Ishikawa (cell line): ENCODE data around the gene SLC12A7.

Experiments used
- EP300 ChIP-seq: IDR thresholded peaks from 2 replicates; pipeline ENCODE4 v1.6.1; 2012; ENCODE audit warnings: borderline replicate concordance
- FOXM1 ChIP-seq: IDR thresholded peaks from 2 replicates; pipeline ENCODE4 v1.6.1; 2012; ENCODE audit warnings: low read depth, borderline replicate concordance
- RAD21 ChIP-seq: IDR thresholded peaks from 2 replicates; pipeline ENCODE4 v1.6.1; 2012; ENCODE audit warnings: low read depth
- TAF1 ChIP-seq: IDR thresholded peaks from 2 replicates; pipeline ENCODE4 v1.6.1; 2012; ENCODE audit warnings: low read depth, mild to moderate bottlenecking
- TCF12 ChIP-seq: IDR thresholded peaks from 2 replicates; pipeline ENCODE4 v1.6.1; 2012; ENCODE audit warnings: low read depth
- TEAD4 ChIP-seq: IDR thresholded peaks from 2 replicates; pipeline ENCODE4 v1.6.1; 2012
- YY1 ChIP-seq: IDR thresholded peaks from 2 replicates; pipeline ENCODE4 v1.6.1; 2012; ENCODE audit warnings: low read depth
- ZBTB7A ChIP-seq: IDR thresholded peaks from 2 replicates; pipeline ENCODE4 v1.6.1; 2012; ENCODE audit warnings: low read depth
- TF ChIP-seq, protein P1 (sequence below): IDR thresholded peaks from 2 replicates; pipeline ENCODE4 v1.6.1; 2012
- TF ChIP-seq, protein P2 (sequence below): IDR thresholded peaks from 2 replicates; pipeline ENCODE4 v1.6.1; 2012; ENCODE audit warnings: low read depth, mild to moderate bottlenecking

DNA sequence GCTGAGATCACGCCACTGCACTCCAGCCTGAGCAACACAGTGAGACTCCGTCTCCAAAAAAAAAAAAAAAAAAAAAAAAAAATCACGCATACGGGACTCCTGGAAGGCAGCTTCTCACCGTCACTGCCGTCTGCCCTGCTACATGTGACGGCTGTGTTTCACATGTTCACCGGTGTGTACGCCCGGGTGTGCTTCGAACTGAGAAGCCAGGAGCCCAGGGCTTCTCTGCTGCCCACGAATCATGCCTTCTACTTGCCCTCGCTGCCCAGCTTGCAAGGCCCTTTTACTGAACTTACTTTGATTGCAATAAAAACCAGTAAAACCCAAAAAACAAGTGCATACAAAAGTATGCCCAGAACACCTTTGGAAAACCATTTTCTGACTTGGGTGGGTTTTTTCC is 109.0 kb downstream of the SLC12A7 start:
- TF ChIP-seq TEAD4 = no peak
- TF ChIP-seq, protein P1, sequence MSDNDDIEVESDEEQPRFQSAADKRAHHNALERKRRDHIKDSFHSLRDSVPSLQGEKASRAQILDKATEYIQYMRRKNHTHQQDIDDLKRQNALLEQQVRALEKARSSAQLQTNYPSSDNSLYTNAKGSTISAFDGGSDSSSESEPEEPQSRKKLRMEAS = no peak
- no peak for TF ChIP-seq EP300
- no peak for TF ChIP-seq TCF12
- TF ChIP-seq FOXM1 = no peak
- TF ChIP-seq RAD21 = no peak
- no peak for TF ChIP-seq TAF1
- no peak for TF ChIP-seq YY1
- TF ChIP-seq, protein P2, sequence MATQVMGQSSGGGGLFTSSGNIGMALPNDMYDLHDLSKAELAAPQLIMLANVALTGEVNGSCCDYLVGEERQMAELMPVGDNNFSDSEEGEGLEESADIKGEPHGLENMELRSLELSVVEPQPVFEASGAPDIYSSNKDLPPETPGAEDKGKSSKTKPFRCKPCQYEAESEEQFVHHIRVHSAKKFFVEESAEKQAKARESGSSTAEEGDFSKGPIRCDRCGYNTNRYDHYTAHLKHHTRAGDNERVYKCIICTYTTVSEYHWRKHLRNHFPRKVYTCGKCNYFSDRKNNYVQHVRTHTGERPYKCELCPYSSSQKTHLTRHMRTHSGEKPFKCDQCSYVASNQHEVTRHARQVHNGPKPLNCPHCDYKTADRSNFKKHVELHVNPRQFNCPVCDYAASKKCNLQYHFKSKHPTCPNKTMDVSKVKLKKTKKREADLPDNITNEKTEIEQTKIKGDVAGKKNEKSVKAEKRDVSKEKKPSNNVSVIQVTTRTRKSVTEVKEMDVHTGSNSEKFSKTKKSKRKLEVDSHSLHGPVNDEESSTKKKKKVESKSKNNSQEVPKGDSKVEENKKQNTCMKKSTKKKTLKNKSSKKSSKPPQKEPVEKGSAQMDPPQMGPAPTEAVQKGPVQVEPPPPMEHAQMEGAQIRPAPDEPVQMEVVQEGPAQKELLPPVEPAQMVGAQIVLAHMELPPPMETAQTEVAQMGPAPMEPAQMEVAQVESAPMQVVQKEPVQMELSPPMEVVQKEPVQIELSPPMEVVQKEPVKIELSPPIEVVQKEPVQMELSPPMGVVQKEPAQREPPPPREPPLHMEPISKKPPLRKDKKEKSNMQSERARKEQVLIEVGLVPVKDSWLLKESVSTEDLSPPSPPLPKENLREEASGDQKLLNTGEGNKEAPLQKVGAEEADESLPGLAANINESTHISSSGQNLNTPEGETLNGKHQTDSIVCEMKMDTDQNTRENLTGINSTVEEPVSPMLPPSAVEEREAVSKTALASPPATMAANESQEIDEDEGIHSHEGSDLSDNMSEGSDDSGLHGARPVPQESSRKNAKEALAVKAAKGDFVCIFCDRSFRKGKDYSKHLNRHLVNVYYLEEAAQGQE = no peak
- no peak for TF ChIP-seq ZBTB7A
